Right renal cortex interstitium (tissue), 3 donors: ENCODE results near the gene TSSC4. TPM values are rescaled to one million over a fixed set of nuclear protein-coding genes. Genes with fewer than 3 reads are reported as not detected.

Source experiments
- DNase-seq, 3 donors: peaks; one replicate each; pipeline ENCODE4 v3.0.0-alpha.2; 2013; ENCODE audit warnings: low read depth in 3 of 3, low spot score in 2 of 3
- polyA plus RNA-seq, 3 donors: library from polyadenylated mRNA; unstranded; fragments of 120-200 nt; gene quantifications; one replicate each; pipeline ENCODE4 v1.2.1, GENCODE V29; 2013; ENCODE audit not compliant: insufficient read length in 3 of 3

TSSC4 gene
- polyA plus RNA-seq, 3 donors: 27.6 to 33.3 (median 31.6) TPM

DNA sequence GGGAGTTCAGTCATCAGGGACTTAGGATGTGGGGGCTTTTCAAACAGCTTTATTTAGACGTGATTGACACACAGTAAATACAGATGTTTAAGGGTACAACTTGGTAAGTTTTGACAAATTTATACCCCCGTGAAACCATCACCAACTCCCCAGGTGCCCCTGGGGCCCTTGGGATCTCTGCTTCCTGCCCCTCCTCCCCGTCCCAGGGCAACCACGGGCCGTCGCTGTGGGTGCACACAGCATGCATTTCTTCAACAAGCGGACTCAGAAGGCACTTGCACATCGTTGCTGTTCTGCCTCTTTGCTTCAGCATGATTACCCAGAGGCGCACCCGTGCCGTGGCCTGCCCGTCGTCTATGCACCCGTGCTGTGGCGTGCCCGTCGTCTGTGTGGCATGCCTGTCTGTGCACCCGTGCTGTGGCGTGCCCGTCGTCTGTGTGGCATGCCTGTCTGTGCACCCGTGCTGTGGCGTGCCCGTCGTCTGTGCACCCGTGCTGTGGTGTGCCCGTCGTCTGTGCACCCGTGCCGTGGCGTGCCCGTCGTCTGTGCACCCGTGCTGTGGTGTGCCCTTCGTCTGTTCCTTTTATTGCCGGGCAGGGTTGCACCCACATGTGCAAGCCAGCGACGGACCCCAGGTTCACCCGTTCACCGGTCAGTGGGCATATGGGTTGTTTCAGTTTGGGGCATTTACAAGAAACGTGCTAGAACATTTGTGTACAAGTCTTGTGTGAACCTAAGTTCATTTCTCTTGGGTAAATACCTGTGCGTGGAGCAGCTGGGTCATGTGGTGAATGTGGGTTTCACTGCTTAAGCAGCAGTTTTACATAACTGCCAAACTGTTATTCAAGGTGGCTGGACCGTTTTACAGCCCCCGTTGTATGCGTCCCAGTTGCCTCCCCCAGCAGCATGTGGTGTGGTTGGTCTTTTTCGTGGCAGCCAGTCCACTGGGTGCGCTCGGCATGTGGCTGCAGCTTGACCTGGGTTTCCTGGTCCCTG, 15.1 kb upstream of the TSSC4 start:
- no peak for DNase-seq

DNA sequence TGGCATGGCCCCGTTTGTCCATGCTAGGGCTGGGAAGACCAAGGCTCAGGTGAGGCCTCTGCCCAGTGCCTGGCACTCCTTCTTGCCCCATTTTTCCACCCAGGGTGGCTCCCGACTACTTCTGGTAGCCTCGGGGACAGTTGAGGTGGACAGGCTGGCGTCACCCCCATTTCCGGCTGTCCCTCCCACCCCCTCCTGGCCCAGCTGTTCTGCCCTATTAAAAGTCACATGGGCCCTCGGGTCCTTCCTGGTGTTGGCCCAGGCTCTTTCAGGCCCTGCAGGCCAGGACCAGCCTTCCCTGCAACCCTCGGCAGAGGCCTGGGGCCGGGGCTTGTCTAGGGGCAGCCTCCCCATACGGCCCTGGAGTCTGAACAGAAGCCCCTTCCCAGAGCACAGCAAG, 14.0 kb upstream of the TSSC4 start:
- no peak for DNase-seq

DNA sequence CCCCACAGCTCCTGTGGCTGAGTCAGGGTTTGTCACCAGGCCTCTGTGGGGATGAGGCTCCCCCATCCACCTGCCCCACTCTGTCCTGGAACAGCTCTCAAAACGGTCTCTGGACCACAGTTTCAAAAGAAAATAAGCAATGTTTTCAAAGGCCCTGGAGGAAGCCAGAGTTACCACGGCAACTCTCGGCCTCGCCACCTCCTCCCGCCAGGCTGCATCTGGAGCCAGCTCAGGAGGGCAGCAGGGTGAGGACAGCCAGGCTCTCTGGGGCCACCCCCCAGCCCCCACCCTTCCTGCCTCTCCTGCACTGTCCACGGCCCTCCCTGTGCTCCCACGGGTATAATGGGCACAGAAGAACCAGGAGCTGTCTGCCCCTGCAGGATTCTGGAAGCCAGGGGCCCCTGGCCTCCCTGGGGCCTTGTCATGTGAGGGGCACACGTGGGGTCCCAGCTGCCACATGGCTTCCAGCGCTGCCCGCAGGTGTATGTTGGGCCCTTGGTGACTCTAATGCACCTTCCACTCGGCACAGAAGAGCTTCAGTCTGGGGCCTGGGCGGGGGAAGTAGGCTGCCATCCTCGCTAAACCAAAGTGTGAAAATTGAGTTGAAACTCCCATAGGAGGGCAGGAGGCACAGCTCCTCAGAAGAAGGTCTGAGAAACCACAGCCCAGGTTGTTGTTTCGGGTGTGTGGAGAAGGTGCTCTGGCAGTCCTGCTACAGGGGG, 13.1 kb upstream of the TSSC4 start:
- no peak for DNase-seq

DNA sequence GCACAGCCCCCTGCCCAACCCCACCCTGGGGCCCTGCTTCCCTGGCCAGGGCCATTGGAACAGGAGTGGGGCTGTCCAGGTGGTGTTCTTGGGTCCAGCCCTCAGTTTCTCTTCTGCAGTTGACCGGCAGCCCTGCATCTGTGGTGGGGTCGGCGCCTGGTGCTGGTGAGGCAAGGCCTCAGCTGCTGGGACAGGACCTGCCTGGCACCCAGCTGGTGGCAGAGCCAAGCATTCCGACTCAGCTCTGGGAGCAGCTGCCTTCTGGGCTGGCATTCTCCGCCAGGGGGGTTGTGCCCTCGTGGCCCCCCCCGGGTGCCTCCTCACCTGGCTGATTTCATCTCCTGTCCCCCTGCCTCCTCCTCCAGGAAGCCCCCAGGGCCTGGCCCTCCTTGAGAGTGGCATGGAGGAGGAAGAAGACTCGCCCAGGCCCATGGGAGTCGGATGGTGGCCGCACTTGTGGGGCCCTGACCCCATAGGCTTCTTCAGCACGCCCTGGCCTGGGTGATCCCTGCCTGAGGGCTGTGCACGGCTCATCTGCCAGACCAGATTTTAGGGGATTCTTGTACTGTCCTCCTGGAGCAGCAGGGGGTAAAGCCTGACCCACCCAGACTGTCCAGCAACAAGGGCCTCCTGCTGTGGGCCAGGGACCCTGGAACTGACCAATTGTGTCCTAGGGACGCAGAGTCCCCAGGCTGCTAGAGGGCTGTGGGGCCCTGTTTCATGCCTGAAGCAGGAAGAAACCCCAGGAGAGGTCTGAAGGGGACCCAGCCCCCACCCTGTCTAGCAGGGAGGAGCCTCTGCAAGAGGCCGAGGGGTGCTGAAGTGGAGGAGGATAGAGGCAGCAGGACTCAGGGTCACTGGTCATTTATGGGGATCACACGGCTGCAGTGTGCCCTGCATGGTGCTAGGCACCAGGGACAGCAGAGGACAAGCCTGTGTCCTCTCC, 11.8 kb upstream of the TSSC4 start:
- no peak for DNase-seq

DNA sequence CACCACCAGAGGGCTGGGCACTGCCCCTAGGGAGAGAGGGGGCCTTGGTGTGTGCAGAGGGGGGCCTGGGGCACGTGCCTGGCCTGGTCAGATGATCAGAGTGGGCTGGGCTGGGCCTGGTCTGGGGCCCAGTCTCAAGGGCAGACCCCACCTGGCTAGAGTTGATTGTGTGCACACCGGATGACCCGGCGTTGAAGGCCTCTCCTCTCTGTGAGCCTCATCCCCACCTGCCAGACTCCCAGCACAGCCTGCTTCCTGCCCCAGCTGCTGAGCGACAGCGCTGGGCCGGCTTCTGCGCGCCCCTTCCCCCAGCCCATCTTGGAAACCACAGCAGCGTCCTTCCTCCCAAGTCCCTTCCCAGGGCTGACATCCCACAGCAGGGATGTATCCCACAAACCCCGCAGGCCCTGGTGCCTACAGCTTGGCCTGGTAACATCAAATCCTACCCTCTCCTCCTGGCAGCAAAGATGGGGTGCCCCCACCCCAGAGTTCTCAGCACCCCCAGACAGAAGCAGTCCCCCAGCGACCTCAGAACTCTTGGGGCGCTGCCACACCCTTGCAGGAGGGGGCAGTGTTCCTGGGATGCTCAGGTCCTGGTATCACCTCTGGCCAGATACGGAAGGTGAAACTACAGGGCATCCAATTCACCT, 11.0 kb upstream of the TSSC4 start:
- DNase-seq: no peak

DNA sequence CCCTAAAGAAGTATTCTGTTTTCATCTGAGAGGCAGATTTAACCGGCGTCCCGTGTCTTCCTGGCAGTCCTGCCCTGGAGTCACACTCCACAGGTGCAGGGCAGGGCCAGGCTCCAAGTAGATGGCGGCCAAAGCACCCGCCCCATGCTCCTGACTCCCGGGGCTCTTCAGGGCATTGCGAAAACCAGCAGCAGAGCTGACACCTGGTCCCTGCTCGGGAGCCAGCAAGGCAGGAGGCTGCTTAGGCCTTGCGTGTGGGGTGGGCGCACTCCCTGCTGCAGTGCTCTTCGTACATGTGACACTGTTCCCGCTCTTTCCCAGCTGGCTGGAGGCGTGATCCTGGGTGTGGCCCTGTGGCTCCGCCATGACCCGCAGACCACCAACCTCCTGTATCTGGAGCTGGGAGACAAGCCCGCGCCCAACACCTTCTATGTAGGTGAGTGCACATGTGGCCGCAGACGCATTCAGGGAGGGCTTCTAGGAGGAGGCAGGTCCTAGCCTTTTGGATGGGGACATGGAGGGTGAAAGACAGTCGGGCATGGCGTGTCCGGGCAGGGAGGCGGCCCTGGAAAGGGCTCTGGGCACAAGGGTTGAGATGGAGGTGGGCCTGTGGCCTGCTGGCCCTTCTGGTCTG, 10.3 kb upstream of the TSSC4 start:
- no peak for DNase-seq

DNA sequence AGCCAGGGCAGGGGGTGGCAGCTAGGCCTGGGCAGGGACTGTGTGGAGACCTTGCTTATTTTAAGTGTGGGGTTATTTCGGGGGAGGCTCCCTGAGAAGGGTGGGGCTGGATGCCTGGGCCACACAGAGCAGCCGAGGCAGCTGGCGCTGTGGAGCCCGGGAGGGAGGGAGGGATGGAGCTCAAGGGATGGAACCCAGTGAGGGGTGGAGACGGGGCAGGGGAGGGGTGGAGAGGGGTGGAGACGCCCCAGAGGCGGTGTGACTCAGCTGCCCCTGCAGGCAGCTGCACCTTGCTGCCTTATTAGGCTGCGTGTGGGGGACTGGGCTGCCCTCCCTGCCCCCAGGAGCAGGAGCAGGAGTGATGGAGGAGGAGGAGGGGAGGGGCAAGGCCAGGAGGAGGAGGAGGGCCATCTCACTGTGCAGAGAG, 9.8 kb upstream of the TSSC4 start:
- DNase-seq: no peak

DNA sequence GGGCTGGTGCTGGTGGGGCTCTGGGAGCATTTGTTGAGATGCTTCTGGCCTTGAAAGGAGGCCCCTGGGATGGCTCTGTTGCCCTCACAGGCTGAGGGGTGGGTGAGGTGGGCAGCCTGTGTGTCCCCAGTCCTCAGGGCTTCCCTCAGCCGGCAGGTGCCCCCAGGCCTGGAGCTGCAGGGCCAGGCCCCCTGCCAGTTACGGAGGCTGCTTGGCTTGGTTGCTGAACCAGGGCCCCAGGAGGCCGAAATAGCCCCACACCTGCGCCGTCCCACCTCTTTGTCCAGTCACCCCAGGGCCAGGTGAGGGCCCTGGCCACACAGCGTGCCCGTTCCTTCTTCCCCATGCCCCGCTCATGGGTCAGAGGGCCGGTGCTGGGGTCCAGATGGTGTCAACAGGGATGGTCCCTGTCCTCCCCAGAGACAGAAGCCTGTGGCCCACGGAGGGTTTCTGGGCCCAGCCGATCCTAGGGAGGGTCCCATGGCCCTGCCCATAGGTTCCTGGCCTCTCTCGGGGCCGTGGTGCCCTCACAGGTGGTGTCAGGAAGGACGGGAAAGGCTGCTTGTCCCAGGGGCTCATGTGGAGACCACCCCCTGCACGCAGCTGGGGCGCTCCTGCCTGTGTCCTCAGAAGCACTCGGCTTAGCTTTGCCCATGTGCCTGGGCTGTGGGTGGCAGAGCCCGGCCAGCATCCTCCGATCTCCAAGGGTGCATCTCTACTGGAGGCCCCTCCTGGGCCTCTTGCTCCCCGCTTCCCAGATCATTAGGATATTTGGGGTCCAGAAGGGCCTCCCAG, 9.2 kb upstream of the TSSC4 start:
- no peak for DNase-seq

DNA sequence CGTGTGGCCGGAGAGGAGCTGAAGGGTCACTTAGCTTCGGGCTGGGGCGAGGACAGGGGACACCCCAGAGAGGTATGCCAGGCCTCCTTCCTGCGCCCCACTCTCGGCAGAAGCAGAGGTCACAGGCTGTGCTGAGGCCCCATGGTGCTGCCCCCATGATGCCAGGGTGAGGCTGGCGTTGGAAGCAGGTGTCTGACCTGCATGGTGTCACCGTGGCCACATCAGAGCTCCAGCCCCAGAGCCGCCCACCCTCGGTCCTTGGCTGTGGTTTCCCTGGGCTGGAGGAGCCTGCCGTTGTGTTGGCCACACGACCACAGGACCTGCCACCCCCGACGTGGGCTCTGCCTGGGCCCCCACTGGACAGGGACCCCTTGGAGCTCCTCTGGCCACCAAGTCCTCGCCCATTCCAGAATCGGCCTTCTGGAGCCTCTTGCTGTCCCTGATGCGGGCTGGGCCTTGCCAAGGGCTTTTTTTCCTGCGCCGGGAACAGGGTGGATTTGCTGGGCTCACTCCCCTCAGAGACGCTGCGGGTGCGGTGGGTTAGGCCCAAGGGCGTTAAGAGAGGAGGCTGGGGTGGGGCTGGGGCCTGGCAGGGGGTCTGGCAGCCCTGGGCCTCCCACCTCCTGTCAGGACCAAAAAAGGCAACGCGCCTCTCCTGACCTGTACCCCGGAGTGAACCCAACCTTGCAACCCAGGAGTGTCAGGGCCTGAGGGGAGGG, 8.2 kb upstream of the TSSC4 start:
- no peak for DNase-seq

DNA sequence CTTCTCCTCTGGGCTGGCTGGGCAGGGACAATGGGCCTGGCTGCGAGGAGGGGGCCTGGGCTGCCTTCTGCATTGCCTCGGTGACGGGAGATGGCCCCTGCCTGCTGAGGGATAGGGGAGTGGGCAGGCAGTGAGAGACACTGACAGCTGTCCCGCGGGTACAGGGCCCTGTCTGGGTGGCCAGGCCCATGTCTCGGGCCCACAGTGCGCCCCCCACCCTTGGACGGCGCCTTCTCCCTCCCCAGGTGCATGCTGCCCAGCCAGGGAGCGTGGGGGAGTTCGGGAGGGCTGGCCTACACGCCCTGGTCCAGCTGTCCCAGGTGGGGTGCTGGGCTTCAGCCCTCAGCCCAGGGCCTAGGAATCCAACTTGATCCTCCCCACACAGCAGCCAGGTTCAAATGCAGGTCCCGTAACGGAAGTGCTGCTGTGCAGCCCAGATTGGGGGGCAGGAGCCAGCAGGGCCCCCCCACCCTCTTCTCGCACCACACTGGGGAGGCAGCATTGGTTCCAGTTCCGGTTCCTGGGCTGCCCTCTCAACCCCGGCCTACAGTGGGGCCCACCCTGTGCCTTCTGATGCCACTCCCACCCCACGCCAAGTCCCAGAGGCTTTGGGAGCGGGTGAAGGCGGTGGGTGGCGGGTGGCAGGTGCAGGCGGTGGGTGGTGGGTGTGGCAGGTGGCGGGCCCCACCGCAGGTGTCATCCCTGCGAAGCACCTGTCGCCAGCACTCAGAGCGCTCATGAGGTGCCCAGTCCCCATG, 7.3 kb upstream of the TSSC4 start:
- no peak for DNase-seq

DNA sequence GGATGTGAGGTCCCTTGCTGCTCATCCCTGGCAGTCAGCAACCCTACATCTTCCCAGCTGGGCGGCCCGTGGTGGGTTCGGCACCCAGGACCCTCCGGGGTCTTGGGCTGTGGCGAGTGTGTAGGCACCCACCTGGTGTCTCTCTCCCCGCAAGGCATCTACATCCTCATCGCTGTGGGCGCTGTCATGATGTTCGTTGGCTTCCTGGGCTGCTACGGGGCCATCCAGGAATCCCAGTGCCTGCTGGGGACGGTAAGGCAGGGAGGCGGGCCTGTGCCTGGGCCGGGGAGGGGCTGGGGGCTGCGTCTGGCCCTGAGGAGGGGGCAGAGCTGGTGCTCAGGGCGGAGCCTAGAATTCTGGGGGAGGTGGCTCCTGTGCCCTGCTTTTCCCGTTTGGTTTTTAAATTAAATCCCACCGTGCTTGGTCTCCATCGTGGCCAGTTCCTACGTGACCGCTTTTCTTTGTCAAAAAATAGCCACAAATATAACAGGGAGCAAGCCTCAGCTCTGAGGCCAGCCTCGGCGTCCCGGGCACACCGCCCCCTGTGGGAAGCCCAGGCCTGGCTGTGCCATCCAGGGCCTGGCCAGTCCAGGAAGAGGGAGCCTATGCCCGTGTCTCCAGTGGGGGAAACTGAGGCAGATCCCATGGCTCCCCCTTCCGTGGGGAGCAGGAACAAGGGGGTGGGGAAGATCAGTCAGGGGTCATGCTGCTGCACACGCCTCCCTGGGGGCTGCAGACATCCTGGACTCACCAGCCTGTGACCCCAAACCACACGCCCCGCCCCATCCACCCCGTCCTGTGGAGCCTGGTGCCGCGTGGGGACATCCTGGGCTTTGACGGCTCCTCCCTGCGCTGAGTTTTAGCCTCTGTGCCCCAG, 6.4 kb upstream of the TSSC4 start:
- no peak for DNase-seq

DNA sequence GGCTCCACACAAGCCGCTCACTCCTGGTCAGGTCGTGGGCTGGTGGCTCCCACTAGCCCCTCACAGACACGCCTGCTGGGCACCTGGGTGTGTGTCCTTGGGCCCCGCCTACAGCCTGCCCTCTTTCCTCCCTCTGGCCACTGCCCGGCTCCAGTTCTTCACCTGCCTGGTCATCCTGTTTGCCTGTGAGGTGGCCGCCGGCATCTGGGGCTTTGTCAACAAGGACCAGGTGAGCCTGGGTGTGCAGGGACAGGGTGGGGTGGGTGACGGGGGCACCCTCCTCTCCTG, 5.8 kb upstream of the TSSC4 start:
- DNase-seq: no peak

DNA sequence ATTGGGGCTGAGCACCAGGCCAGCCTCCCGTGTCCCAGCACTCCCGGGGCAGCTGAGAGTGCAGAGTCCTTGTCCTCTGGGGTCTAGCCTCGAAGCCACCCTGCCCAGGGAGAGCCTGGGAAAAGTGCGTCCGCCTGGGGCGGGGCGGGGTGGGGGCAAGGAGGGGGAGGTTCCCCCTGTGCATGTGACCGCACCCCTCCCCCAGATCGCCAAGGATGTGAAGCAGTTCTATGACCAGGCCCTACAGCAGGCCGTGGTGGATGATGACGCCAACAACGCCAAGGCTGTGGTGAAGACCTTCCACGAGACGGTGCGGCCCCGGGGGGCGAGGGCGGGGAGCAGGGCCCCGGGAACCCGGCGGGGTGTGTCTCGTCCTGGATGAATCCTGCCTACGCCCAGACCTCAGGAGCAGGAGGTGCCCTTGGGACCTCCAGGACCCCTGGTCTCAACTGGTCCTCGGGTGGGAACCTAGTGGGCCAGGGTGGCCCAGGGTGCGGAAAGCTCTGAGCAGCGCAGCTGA, 5.3 kb upstream of the TSSC4 start:
- no peak for DNase-seq

DNA sequence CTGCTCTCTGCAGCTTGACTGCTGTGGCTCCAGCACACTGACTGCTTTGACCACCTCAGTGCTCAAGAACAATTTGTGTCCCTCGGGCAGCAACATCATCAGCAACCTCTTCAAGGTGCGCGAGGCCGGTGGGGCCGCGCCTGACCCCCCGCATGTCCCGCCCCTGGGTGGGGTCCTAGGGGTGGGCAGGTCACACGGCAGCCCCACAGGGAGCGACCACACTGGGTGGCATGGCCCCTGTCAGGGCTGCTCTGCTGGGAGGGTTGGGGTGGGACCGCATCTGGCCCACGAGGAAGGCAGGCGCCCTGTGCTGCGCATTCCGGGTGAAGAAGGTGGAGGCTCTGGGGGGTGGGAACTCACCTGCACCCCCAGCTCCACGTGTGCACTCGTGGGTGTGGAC, 4.7 kb upstream of the TSSC4 start:
- no peak for DNase-seq

DNA sequence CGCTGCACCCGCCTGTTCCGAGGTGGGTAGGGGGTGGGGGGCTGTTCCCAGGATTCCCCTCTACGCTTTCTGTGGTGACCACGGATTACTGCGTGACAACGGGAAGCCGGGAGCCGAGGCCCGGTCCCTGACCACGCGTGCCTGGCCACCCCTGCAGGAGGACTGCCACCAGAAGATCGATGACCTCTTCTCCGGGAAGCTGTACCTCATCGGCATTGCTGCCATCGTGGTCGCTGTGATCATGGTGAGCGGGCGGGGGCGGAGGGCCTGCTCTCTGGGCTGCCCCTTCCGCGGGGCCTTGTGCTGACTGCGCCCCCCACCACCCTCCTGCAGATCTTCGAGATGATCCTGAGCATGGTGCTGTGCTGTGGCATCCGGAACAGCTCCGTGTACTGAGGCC, 4.1 kb upstream of the TSSC4 start:
- no peak for DNase-seq

DNA sequence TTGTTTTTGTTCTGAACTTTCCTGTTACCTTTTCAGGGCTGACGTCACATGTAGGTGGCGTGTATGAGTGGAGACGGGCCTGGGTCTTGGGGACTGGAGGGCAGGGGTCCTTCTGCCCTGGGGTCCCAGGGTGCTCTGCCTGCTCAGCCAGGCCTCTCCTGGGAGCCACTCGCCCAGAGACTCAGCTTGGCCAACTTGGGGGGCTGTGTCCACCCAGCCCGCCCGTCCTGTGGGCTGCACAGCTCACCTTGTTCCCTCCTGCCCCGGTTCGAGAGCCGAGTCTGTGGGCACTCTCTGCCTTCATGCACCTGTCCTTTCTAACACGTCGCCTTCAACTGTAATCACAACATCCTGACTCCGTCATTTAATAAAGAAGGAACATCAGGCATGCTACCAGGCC, 3.5 kb upstream of the TSSC4 start:
- no peak for DNase-seq
